Measurements from ENCODE around the gene FSD2.

DNA sequence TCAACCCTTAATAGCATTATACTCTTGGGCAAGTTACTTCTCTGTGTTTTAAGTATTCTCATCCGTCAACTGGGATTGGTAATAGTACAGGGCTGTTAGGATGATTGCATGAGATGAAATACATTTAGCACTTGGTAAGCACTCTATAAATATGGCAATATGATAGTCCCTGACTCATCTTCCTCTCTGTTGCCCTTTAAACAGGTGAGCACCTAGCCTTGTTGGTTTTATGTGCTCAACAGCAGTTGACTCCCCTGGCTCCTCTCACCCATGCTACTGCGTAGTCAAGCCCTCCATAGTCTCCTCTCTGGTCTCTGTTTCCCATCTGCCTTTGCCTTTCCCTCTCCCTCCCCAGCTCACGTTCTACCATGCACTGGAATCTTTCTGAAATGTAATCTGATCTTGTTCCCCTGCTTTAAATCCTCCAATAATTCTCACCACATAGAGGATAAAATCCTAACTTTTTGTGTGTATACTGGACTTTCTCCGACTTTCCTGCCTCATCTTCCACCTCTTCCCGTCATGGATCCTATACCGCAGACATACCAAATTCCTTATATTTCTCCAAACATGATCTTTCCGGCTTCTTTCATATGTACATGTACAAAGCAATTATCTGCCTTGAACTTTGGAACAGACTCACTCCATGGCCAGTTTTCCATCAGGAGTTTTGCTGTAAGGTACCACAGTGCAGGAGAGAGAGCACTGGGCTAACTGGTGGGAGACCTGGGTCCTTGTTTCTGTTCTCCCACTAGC, 42.3 kb downstream of the FSD2 start:
- TF ChIP-seq, protein P1, sequence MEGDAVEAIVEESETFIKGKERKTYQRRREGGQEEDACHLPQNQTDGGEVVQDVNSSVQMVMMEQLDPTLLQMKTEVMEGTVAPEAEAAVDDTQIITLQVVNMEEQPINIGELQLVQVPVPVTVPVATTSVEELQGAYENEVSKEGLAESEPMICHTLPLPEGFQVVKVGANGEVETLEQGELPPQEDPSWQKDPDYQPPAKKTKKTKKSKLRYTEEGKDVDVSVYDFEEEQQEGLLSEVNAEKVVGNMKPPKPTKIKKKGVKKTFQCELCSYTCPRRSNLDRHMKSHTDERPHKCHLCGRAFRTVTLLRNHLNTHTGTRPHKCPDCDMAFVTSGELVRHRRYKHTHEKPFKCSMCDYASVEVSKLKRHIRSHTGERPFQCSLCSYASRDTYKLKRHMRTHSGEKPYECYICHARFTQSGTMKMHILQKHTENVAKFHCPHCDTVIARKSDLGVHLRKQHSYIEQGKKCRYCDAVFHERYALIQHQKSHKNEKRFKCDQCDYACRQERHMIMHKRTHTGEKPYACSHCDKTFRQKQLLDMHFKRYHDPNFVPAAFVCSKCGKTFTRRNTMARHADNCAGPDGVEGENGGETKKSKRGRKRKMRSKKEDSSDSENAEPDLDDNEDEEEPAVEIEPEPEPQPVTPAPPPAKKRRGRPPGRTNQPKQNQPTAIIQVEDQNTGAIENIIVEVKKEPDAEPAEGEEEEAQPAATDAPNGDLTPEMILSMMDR (IDR thresholded peaks at IDR 0.05) = no peak
- no peak for TF ChIP-seq POLR2A (IDR thresholded peaks at IDR 0.05)

All from thyroid gland (tissue), 4 donors.